GM12878 (cell line): ENCODE measurements around the gene DEFB125. TPM values are rescaled to one million over a fixed set of nuclear protein-coding genes. Genes with fewer than 3 reads are reported as not detected.

Source experiments
- ATAC-seq: fragments of 200-7000 bp; cut with Tn5 transposase; 3 replicates; pipeline ENCODE4 v1.9.1; 2020; ENCODE audit warnings: mild to moderate bottlenecking, moderate library complexity
- BruUV-seq: library from RNA; stranded (reverse); fragments of 400-500 nt; replicated peaks from 2 replicates; lab custom pipeline; 2021; lab: Mats Ljungman, UMichigan
- CTCF ChIA-PET: fragments of 300-600 bp; sonication (Branson Sonifier 250); formaldehyde crosslinking; extraction: SDS; loops from one replicate; lab custom pipeline; 2021; ENCODE audit warnings: inconsistent platforms; lab: Yijun Ruan, JAX
- POLR2A ChIA-PET: fragments of 350-600 bp; formaldehyde crosslinking; extraction: SDS; loops from one replicate; lab custom pipeline; 2021; ENCODE audit warnings: inconsistent platforms; lab: Charles Lee
- RAD21 ChIA-PET: fragments of 300-600 bp; sonication (Branson Sonifier 250); formaldehyde crosslinking; loops from one replicate; lab custom pipeline; 2023; ENCODE audit warnings: antibody characterized with exemption; ENCODE audit not compliant: unreplicated experiment; lab: Charles Lee
- SMC1A ChIA-PET: fragments of 300-600 bp; sonication (Branson Sonifier 250); formaldehyde crosslinking; loops from one replicate; lab custom pipeline; 2023; ENCODE audit not compliant: unreplicated experiment, uncharacterized antibody; lab: Charles Lee
- DNase-seq: peaks from one replicate; pipeline ENCODE4 v3.0.0-alpha.2; 2011; ENCODE audit warnings: low read depth, low spot score
- FAIRE-seq: peaks from 3 replicates; lab custom pipeline; 2011; peaks lifted over from hg19 to GRCh38; lab: Jason Lieb, UNC
- H2AFZ ChIP-seq: 2 replicates; pipeline ENCODE4 v1.6.0; 2011; ENCODE audit warnings: low read depth, low read length, control low read depth; ENCODE audit not compliant: control insufficient read depth
- H3K27ac ChIP-seq: 2 replicates; pipeline ENCODE4 v1.5.1; 2011; ENCODE audit warnings: control low read depth; ENCODE audit not compliant: control insufficient read depth, insufficient read depth
- H3K27me3 ChIP-seq, 2 experiments: replicated peaks in 1 of 2; 2 replicates each; pipeline versions ENCODE4 v1.6.0 to v1.6.1; 2011; ENCODE audit warnings: low read length in 1 of 2; ENCODE audit not compliant: control insufficient read depth in 2 of 2, insufficient read depth in 2 of 2
- H3K36me3 ChIP-seq, 2 experiments: 2 replicates each; pipeline ENCODE4 v1.5.1; 2011; ENCODE audit warnings: low read length in 1 of 2; ENCODE audit not compliant: control insufficient read depth in 2 of 2, insufficient read depth in 2 of 2
- H3K4me1 ChIP-seq: 2 replicates; pipeline ENCODE4 v1.6.1; 2011; ENCODE audit warnings: mild to moderate bottlenecking, low read length, moderate library complexity, mixed read lengths; ENCODE audit not compliant: control insufficient read depth, insufficient read depth
- H3K4me2 ChIP-seq: 2 replicates; pipeline ENCODE4 v1.6.0; 2011; ENCODE audit warnings: control low read depth; ENCODE audit not compliant: control insufficient read depth, insufficient read depth
- H3K4me3 ChIP-seq: fragments of 200-600 bp; sonication (generic); 2 replicates; pipeline ENCODE4 v1.5.1; 2016
- H3K79me2 ChIP-seq: 2 replicates; pipeline ENCODE4 v1.6.0; 2011; ENCODE audit warnings: low read length; ENCODE audit not compliant: control insufficient read depth, insufficient read depth
- H3K9ac ChIP-seq: 2 replicates; pipeline ENCODE4 v1.8.0; 2011; ENCODE audit warnings: low read length, control low read depth, mixed read lengths; ENCODE audit not compliant: control insufficient read depth, insufficient read depth
- H3K9me3 ChIP-seq: replicated peaks from 3 replicates; pipeline ENCODE4 v1.5.1; 2011; ENCODE audit warnings: mild to moderate bottlenecking, low read length; ENCODE audit not compliant: control insufficient read depth, insufficient read depth
- H4K20me1 ChIP-seq: 2 replicates; pipeline ENCODE4 v1.6.0; 2011; ENCODE audit not compliant: control insufficient read depth, insufficient read depth
- ASH2L ChIP-seq: fragments of 300-600, 200-600 bp; sonication (generic); IDR thresholded peaks from 2 replicates; pipeline ENCODE4 v1.6.1; 2017; ENCODE audit warnings: low read depth, mild to moderate bottlenecking, borderline replicate concordance
- CEBPB ChIP-seq, 2 experiments: fragments of 150-350 bp in 1 of 2; IDR thresholded peaks; 2 replicates each; pipeline ENCODE4 v1.6.1; 2012 to 2014; ENCODE audit warnings: low read depth in 2 of 2, low read length in 2 of 2, borderline replicate concordance in 1 of 2, inconsistent platforms in 1 of 2
- CUX1 ChIP-seq: IDR thresholded peaks from 2 replicates; pipeline ENCODE4 v1.6.1; 2012; ENCODE audit warnings: improper control_type of control experiment, low read depth, low read length; ENCODE audit not compliant: insufficient replicate concordance
- HCFC1 ChIP-seq: fragments of 150-350 bp; IDR thresholded peaks from 2 replicates; pipeline ENCODE4 v1.6.1; 2014; ENCODE audit warnings: low read length
- MAX ChIP-seq: IDR thresholded peaks from 2 replicates; pipeline ENCODE4 v1.6.1; 2012; ENCODE audit warnings: low read depth, low read length, improper control_type of control experiment
- RB1 ChIP-seq: fragments of 450-650 bp; formaldehyde crosslinking; IDR thresholded peaks from 2 replicates; pipeline ENCODE4 v1.6.1; 2017; ENCODE audit warnings: mild to moderate bottlenecking, borderline replicate concordance
- SIX5 ChIP-seq: IDR thresholded peaks from 2 replicates; pipeline ENCODE4 v1.6.1; 2011; ENCODE audit warnings: mild to moderate bottlenecking, low read depth, low read length, moderate library complexity; ENCODE audit not compliant: severe bottlenecking
- SKIL ChIP-seq: fragments of 450-650 bp; IDR thresholded peaks from 2 replicates; pipeline ENCODE4 v1.6.1; 2017; ENCODE audit warnings: mild to moderate bottlenecking, low read depth, inconsistent platforms; ENCODE audit not compliant: poor library complexity, severe bottlenecking
- SREBF1 ChIP-seq: IDR thresholded peaks from 2 replicates; pipeline ENCODE4 v1.6.1; 2012; ENCODE audit warnings: mild to moderate bottlenecking, low read length
- TBL1XR1 ChIP-seq: IDR thresholded peaks from 2 replicates; pipeline ENCODE4 v1.6.1; 2012; ENCODE audit warnings: low read depth, low read length, improper control_type of control experiment
- ZNF207 ChIP-seq: fragments of 450-650 bp; IDR thresholded peaks from 2 replicates; pipeline ENCODE4 v1.6.1; 2014; ENCODE audit warnings: antibody characterized with exemption, mild to moderate bottlenecking, borderline replicate concordance
- ZNF592 ChIP-seq: fragments of 450-650 bp; IDR thresholded peaks from 2 replicates; pipeline ENCODE4 v1.6.1; 2017; ENCODE audit warnings: mild to moderate bottlenecking, moderate library complexity
- ZNF622 ChIP-seq: fragments of 450-650 bp; IDR thresholded peaks from 2 replicates; pipeline ENCODE4 v1.6.1; 2017; ENCODE audit warnings: mild to moderate bottlenecking, inconsistent platforms
- WGBS: methylation state at CpG from one replicate; pipeline ENCODE4 v1.1.6; 2016; ENCODE audit warnings: low lambda C conversion rate; ENCODE audit not compliant: insufficient replicate concordance, insufficient coverage; ENCODE audit errors: missing lambda C conversion rate; 5-methylcytosine and 5-hydroxymethylcytosine counted together
- in situ Hi-C: fragments of 300-500 bp; cut with MboI; formaldehyde crosslinking; loops from 9 replicates; pipeline ENCODE4 v1.14.3; 2018; ENCODE audit warnings: mixed read lengths
- intact Hi-C: fragments of 100-400 bp; cut with micrococcal nuclease; formaldehyde crosslinking; loops from one replicate; pipeline ENCODE4 v1.14.2; 2022; ENCODE audit not compliant: unreplicated experiment
- polyA plus RNA-seq, 11 experiments: library from polyadenylated mRNA; depleted of rRNA in 4 of 11; unstranded in 6 of 11; stranded (reverse) in 5 of 11; fragments of >200 nt; fragmentation: Nextera tagmentation in 4 of 11; fragmentation: Illumina TruSeq in 1 of 11; extraction: Ambion mirVana in 4 of 11; extraction: Trizol in 1 of 11; gene quantifications; 1 replicate in 1 of 11; 2 replicates in 10 of 11; pipeline versions ENCODE4 v1.2.1 to v1.2.3, GENCODE V29; 2011 to 2016; ENCODE audit warnings: inconsistent platforms in 2 of 11, missing spikeins in 2 of 11, low read depth in 1 of 11
- total RNA-seq, 4 experiments: library from RNA; depleted of rRNA in 3 of 4; stranded (reverse); fragments of >200 nt in 3 of 4; fragmentation: Illumina TruSeq in 1 of 4; extraction: Trizol in 1 of 4; gene quantifications; 2 replicates each; pipeline versions ENCODE4 v1.2.1 to v1.2.3, GENCODE V29; 2013 to 2021

DEFB125 gene
- total and polyA plus RNA-seq, 10 of the 15 experiments (the other 5 are each of a cell fraction or from before 2014, with no cell fraction given) = not detected

- Histone ChIP-seq H3K27me3 (no peaks in the 10 kb centered on the region), H3K4me2 (no peak overlapping the region), H3K4me1 (no peaks in the 10 kb centered on the region), H3K79me2 (no peaks in the 10 kb centered on the region), H3K27ac (no peak overlapping the region), H3K4me3 (no peak overlapping the region), H3K9ac (no peak overlapping the region), H2AFZ (no peak overlapping the region), H4K20me1 (no peaks in the 10 kb centered on the region), H3K9me3 (no peaks in the 10 kb centered on the region; the same call in 2 of the 3 replicates), H3K36me3 (no peaks in the 10 kb centered on the region)
- FAIRE-seq (no peak), DNase-seq (no peak), ATAC-seq (no peak)
- ChIA-PET POLR2A (no interaction called here), SMC1A (no interaction called here), CTCF (no interaction called here), RAD21 (no interaction called here)
- BruUV-seq = no TSS peak
- WGBS = 17% methylated on average over 2 of the region's 2 CpGs
- in situ Hi-C loops = no loop called here
- intact Hi-C loops = no loop called here
- TF ChIP-seq ZNF592 = no peak
- no peak for TF ChIP-seq SREBF1
- TF ChIP-seq TBL1XR1 = no peak
- TF ChIP-seq HCFC1 = no peak
- TF ChIP-seq CUX1 = no peak
- TF ChIP-seq ASH2L = no peak
- TF ChIP-seq ZNF622 = no peak
- no peak for TF ChIP-seq ZNF207
- no peak for TF ChIP-seq SIX5
- TF ChIP-seq RB1 = no peak
- TF ChIP-seq CEBPB (IDR thresholded peaks at IDR 0.05; ENCODE audit: borderline replicate concordance in 1 of 2, low read depth in 2 of 2, low read length in 2 of 2) = no peak
- no peak for TF ChIP-seq SKIL
- TF ChIP-seq MAX = no peak
Measured at GRCh38 chr20:77231-77630, 10.2 kb upstream of the DEFB125 start.
